ENCODE data around the gene RUVBL1.

- TF ChIP-seq, protein P1, sequence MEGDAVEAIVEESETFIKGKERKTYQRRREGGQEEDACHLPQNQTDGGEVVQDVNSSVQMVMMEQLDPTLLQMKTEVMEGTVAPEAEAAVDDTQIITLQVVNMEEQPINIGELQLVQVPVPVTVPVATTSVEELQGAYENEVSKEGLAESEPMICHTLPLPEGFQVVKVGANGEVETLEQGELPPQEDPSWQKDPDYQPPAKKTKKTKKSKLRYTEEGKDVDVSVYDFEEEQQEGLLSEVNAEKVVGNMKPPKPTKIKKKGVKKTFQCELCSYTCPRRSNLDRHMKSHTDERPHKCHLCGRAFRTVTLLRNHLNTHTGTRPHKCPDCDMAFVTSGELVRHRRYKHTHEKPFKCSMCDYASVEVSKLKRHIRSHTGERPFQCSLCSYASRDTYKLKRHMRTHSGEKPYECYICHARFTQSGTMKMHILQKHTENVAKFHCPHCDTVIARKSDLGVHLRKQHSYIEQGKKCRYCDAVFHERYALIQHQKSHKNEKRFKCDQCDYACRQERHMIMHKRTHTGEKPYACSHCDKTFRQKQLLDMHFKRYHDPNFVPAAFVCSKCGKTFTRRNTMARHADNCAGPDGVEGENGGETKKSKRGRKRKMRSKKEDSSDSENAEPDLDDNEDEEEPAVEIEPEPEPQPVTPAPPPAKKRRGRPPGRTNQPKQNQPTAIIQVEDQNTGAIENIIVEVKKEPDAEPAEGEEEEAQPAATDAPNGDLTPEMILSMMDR (conservative IDR thresholded peaks at IDR 0.05; ENCODE audit: low read depth, low read length): no peak
- no peak for TF ChIP-seq EZH2 (IDR thresholded peaks at IDR 0.05; ENCODE audit: borderline replicate concordance, low read depth, low read length, poor library complexity, severe bottlenecking)
Measured at GRCh38 chr3:128069271-128069670, 54.3 kb downstream of the RUVBL1 start.
